ENCODE data around the gene NMB.

- TF ChIP-seq CTCF (IDR thresholded peaks at IDR 0.05) (no peak), POLR2A (IDR thresholded peaks at IDR 0.05) (no peak), POLR2AphosphoS5 (IDR thresholded peaks at IDR 0.05; ENCODE audit: insufficient read depth in 1 of 2, low read depth in 1 of 2) (no peak)
Measured at GRCh38 chr15:84697236-84697990, 39.4 kb upstream of the NMB start.
